Osteoblast (primary cell): Measurements from ENCODE around the gene TMEM35A. TPM values are rescaled to one million over a fixed set of nuclear protein-coding genes. Genes with fewer than 3 reads are reported as not detected.
"Not testable (repeated sequence)": the region's sequence is repeated elsewhere in the genome, so short reads cannot be mapped to it uniquely, and the experiment has no call there.

Source experiments
- DNase-seq: peaks from one replicate; pipeline ENCODE4 v3.0.0; 2011; ENCODE audit warnings: low spot score, mixed read lengths; ENCODE audit not compliant: insufficient read length; ENCODE audit errors: missing footprints
- H2AFZ ChIP-seq: 2 replicates; pipeline ENCODE4 v1.6.0; 2011; ENCODE audit warnings: mild to moderate bottlenecking, low read length
- H3K27ac ChIP-seq: 2 replicates; pipeline ENCODE4 v1.5.1; 2011; ENCODE audit warnings: mild to moderate bottlenecking, low read depth, low read length, moderate library complexity
- H3K27me3 ChIP-seq: 2 replicates; pipeline ENCODE4 v1.6.0; 2012; ENCODE audit warnings: mild to moderate bottlenecking, control low read depth, inconsistent platforms, low read length, moderate library complexity; ENCODE audit not compliant: insufficient read depth
- H3K36me3 ChIP-seq: 2 replicates; pipeline ENCODE4 v1.5.1; 2011; ENCODE audit warnings: mild to moderate bottlenecking, low read length, control low read depth, moderate library complexity; ENCODE audit not compliant: insufficient read depth
- H3K4me1 ChIP-seq: 2 replicates; pipeline ENCODE4 v1.5.1; 2011; ENCODE audit warnings: mild to moderate bottlenecking, low read length, control low read depth, moderate library complexity; ENCODE audit not compliant: insufficient read depth
- H3K4me2 ChIP-seq: 2 replicates; pipeline ENCODE4 v1.6.0; 2011; ENCODE audit warnings: mild to moderate bottlenecking, low read length; ENCODE audit not compliant: insufficient read depth
- H3K4me3 ChIP-seq: fragments of 200-600 bp; sonication (generic); 3 replicates; pipeline ENCODE4 v1.5.1; 2012; ENCODE audit warnings: mild to moderate bottlenecking, low read length, inconsistent platforms; ENCODE audit not compliant: insufficient read depth
- H3K79me2 ChIP-seq: 2 replicates; pipeline ENCODE4 v1.6.0; 2012; ENCODE audit warnings: mild to moderate bottlenecking, low read length, control low read depth, inconsistent platforms; ENCODE audit not compliant: insufficient read depth
- H3K9me3 ChIP-seq: 2 replicates; pipeline ENCODE4 v1.5.1; 2011; ENCODE audit warnings: low read depth, low read length, control low read depth
- H4K20me1 ChIP-seq: 2 replicates; pipeline ENCODE4 v1.6.0; 2012; ENCODE audit warnings: mild to moderate bottlenecking, low read length, control low read depth; ENCODE audit not compliant: insufficient read depth
- total RNA-seq: library from RNA; depleted of rRNA; stranded (reverse); fragments of >200 nt; gene quantifications from 2 replicates; pipeline ENCODE4 v1.2.3, GENCODE V29; 2012
- TF ChIP-seq, protein P1 (sequence below): IDR thresholded peaks from 2 replicates; pipeline ENCODE4 v1.5.1; 2011; ENCODE audit warnings: mild to moderate bottlenecking, low read depth, low read length, moderate library complexity; ENCODE audit errors: extremely low read depth

The TMEM35A gene
- total RNA-seq, 1 donor: 1.1 TPM

DNA sequence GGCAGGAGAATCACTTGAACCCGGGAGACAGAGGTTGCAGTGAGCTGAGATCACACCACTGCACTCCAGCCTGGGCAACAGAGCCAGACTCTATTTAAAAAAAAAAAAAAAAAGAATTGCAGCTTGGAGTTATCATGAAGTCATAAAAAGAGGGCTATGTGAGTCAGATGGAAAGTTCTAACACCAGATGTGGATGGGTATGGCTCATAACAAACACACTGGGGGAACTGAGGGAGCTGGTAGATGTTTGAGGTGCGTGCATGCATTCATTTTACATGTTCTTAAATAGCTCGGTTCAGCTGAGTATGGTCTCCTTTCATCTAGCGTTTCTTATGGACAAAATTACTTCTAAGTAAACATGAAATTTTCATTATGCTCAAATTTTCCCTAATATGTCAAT lies 38.5 kb upstream of the TMEM35A start:
- H3K27ac ChIP-seq: no peak overlapping the region
- peaks cover 4% of the 10 kb centered on the region for H3K36me3 ChIP-seq
- no peaks in the 10 kb centered on the region for H3K27me3 ChIP-seq
- H3K4me3 ChIP-seq: no peak overlapping the region
- no peak overlapping the region for H2AFZ ChIP-seq
- DNase-seq: no peak
- H3K4me1 ChIP-seq: no peaks in the 10 kb centered on the region
- H4K20me1 ChIP-seq: no peaks in the 10 kb centered on the region
- H3K9me3 ChIP-seq: no peaks in the 10 kb centered on the region
- H3K79me2 ChIP-seq: no peaks in the 10 kb centered on the region
- H3K4me2 ChIP-seq: no peak overlapping the region
- TF ChIP-seq, protein P1, sequence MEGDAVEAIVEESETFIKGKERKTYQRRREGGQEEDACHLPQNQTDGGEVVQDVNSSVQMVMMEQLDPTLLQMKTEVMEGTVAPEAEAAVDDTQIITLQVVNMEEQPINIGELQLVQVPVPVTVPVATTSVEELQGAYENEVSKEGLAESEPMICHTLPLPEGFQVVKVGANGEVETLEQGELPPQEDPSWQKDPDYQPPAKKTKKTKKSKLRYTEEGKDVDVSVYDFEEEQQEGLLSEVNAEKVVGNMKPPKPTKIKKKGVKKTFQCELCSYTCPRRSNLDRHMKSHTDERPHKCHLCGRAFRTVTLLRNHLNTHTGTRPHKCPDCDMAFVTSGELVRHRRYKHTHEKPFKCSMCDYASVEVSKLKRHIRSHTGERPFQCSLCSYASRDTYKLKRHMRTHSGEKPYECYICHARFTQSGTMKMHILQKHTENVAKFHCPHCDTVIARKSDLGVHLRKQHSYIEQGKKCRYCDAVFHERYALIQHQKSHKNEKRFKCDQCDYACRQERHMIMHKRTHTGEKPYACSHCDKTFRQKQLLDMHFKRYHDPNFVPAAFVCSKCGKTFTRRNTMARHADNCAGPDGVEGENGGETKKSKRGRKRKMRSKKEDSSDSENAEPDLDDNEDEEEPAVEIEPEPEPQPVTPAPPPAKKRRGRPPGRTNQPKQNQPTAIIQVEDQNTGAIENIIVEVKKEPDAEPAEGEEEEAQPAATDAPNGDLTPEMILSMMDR: no peak

DNA sequence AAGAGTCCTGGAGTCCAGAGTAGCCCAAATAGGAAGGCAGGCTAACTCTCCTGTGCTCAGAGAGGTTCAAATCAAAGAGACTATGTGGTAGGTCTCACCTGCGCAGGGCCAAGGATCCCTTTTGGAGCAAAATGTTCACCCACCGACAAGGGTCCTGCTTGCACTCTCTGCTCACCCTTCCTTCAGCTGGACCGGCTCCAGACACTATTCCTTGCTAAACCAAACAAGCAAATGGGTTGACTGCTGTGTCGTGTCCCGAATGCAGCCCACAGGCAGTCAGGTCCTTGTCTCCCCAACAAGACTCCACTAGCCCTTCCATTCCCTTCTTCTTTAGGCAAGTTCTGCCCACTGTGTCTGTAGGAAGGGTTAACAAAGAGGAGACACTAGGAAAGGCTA lies 27.5 kb upstream of the TMEM35A start:
- Histone ChIP-seq H3K27me3 (no peaks in the 10 kb centered on the region), H2AFZ (peak overlapping the region; percentile 75), H3K4me1 (no peaks in the 10 kb centered on the region), H4K20me1 (no peaks in the 10 kb centered on the region), H3K4me3 (peak overlapping the region; percentile 76), H3K4me2 (peak overlapping the region; percentile 89), H3K9me3 (no peaks in the 10 kb centered on the region), H3K79me2 (peaks cover 20% of the 10 kb centered on the region), H3K27ac (peak overlapping the region; percentile 86), H3K36me3 (no peaks in the 10 kb centered on the region)
- no peak for DNase-seq
- TF ChIP-seq, protein P1: no peak

DNA sequence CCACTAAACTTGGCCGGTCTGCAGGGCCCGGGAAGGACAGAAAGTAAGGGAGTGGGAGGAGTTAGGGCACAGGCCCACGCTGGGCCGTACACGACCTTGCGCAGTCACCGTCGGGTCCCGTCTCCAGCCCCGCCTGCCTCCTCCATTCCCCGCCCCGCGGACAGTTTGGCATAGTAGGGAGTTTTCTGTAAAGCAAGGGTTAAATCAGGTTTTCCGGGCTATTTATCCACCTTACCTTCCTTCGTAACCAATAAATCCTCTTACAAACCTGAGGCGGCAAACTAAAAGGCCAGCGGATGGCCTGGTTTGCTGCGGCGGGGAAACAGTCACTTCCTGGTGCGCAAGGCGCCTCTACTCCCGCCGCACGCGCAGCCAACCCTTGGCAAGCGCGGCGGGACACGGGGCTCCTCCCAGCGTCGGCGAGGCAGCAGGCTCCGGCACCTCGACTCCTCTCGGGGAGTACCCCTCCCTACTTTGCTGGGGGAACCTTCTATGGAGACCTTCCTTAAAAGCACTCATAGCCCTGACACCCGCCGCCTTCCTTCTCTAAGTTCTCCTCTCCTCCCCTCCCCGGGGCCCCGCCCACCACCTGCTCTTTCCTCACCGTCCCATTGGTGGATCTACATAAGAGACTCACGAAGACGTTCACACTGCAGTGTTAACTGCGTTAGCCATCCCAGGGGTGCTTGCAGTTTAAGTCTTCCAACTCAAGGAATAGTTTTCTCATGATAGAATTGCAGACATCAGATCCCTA lies 27.0 kb upstream of the TMEM35A start, which contains the start of gene TRMT2B:
TSS of gene TRMT2B (minus strand) at position 563 of the 754 bp plus-strand sequence. CDS start 9,822 bp downstream, outside the sequence.
- peaks cover 20% of the 10 kb centered on the region for H3K79me2 ChIP-seq
- no peaks in the 10 kb centered on the region for H3K27me3 ChIP-seq
- H3K4me2 ChIP-seq: peak within 1 kb of the TSS; percentile 89
- no peaks in the 10 kb centered on the region for H3K36me3 ChIP-seq
- DNase-seq: peak; percentile 80
- H3K9me3 ChIP-seq: no peaks in the 10 kb centered on the region
- H3K4me1 ChIP-seq: no peaks in the 10 kb centered on the region
- H2AFZ ChIP-seq: peak within 1 kb of the TSS; percentile 75
- H3K27ac ChIP-seq: peak within 1 kb of the TSS; percentile 86
- peak within 1 kb of the TSS; percentile 76 for H3K4me3 ChIP-seq
- TF ChIP-seq, protein P1: no peak
- H4K20me1 ChIP-seq: no peaks in the 10 kb centered on the region

DNA sequence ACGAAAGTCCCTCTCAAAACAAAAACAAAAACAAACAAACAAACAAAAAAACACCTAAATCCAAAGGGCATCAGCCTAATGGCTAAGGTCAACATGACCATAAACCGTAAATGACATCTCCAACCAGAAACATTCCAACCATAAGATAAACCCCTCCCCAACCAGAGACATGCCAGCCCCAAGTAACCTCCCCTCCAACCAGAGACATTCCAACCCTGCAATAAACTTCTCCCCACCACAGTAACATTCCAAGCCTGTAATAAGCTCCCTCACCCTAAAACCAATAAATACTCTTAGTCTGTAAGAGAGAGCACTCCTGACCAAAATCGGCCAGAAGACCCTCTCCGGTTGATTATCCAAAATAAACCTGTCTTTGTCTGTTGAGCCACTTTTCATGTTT lies 22.1 kb upstream of the TMEM35A start:
- H3K4me1 ChIP-seq, H3K27me3 ChIP-seq, H3K36me3 ChIP-seq, H3K9me3 ChIP-seq, DNase-seq, H4K20me1 ChIP-seq, H3K79me2 ChIP-seq: not testable (repeated sequence)
- Histone ChIP-seq H3K27ac (peak overlapping the region; percentile 52), H2AFZ (peak overlapping the region; percentile 23), H3K4me3 (peak overlapping the region; percentile 35), H3K4me2 (peak overlapping the region; percentile 55)
